Inflammatory macrophage (primary cell): ENCODE data around the gene ZSCAN31.
A peak's percentile ranks its signal among the peaks of the same experiment; 100 is the strongest.
"Not testable (repeated sequence)": the region's sequence is repeated elsewhere in the genome, so short reads cannot be mapped to it uniquely, and the experiment has no call there.

Experiments
- DNase-seq, 2 donors: peaks; one replicate each; pipeline ENCODE4 v3.0.0-alpha.2; 2020 to 2022

ZSCAN31 gene

DNA sequence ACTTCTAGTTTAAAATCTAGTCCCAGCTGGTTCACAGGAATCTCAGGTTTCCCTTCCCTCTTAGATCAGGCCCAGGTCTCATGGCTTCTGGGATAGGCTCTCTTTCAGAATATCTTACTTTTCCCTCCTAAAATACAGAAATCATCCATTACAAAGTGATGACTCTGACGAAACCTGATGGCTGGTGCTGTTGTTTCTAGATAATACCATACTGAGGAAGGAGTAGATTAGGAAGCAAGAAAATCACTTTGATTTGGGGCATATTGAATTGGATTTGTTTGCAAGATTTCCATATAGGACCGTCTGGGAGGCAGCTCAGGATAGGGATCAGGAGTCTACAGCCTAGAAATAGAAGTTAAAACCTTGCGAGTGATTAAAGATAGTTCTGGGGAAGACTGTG, 17.4 kb upstream of the ZSCAN31 start:
- no peak for DNase-seq

GRCh38 chr6:28351493-28351925, 15.6 kb upstream of the ZSCAN31 start:
- no peak for DNase-seq

DNA sequence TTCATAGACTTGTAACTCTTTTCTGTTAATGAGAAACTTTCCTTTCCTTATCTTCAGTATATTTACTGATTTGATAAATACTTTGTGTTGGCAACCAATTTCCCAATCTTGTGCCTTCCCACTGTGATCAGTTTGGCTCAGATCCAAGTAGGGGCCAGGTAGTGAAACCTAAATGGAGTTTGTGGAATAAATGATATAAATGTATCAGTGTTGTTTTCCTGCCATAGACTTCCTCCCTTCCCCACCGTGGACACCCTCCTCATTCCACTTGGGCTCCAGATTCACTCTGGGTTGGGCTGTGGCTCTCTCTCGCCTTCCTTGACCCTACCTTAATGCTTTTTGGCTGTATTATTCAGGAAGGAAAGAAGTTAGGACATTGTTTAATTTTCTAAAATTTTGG, 15.1 kb upstream of the ZSCAN31 start:
- DNase-seq: no peak

DNA sequence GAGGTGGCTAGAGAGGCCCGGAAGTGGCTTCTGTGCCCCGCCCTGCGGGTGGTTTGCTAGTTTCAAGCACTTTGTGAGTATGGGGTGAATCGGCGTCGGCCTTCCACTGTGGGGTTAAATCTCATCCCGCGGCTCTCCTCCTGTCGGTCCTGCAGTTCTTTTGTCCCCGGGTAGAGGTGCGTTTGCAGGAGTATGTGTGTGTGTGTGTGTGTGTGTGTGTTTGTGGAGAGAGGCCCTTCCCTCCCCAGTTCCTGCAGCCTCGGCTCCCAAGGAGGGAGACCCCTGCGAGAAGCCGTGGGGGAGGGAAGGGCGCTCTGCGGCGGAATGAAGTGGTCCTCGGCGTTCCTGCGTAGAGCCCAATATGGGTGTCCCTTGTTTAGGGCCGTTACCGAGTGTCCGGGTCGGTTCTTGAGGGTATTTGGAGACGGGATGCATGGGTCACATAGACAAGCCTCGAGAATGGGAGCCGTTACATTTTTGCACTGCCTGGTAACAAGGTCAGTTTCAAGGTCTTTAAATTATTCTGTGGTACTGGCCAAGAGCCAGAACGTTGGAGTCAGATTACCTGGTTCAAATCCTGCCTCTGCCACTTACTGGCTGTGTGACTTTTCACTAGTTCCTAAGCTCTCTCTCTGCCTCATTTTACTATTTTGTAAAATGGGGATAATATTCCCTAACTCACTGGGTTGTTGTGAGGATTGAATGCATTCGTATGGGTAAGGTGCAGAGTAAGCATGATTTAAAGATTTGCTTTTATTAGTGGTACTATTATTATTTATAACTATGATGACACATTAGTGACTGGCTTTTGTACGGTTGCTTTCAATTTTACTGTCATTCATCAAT, 14.2 kb upstream of the ZSCAN31 start, which contains the start of gene ZKSCAN3:
ZKSCAN3 (plus strand) TSS at position 56 of the 846 bp plus-strand sequence. CDS start 9,640 bp downstream, outside the sequence.
- DNase-seq: peak; percentile 79 to 87

DNA sequence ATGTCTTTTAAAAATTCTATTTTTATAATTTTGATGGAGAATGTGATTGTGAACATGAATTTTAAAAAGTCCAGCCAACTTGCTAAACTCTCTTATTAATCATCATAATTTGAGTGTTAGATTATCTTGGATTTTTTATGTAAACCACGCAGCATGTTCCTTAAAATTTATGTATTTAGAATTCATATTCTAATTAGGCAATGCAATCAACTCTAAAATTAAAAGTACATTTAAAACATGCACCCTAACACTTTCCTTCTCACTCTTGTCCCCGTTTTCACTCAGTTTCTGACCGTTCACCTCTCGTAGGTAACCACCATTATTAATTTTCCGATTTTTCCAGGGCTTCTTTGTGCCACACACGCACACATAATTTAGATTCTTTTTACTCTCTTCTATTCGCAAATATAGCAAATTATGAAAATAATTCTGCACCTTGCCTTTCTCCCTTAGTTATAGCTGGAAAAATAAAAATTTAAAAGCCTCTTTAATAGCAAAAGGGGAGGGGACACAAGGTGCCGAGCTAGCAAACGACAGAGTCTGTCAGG, 13.5 kb upstream of the ZSCAN31 start:
- peak in 1 of 2 donors; percentile 4 for DNase-seq

DNA sequence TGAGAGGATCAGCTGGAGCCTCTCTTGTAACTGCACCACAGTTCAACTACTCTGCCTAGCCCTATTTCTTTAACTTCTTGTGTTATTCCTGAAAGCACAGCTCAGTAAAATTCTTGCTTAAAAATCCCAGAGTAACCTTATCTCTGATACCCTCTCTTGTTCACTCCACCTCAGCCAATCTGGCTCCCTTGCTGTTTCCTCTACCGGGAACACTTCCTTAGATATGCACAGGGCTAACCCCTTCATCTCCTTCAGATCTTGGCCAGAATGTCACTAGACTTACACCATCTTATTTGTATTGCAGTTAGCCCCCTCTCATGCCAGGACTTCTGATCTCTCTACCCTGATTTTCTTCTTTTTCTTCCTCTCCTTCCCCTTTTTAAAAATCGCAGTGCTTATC, 11.2 kb upstream of the ZSCAN31 start:
- no peak for DNase-seq

DNA sequence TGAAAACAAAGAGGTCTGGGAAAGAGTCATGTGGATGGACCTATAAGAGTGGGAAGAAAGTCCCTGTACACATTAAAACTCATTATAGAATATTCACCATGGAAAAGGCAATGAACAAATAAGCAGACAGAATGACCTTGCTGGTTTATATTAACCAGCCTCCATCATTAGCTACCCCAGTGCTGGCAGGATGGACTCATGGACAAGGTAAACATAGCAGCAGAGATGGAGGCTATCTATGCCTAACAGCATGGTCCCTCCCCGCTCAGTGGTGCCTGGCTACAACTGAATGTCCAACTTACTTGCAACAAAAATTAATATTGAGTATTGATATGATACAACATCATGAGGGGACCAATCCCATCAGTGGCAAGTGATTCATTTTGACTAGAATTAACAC, 9.3 kb upstream of the ZSCAN31 start:
- DNase-seq: no peak

DNA sequence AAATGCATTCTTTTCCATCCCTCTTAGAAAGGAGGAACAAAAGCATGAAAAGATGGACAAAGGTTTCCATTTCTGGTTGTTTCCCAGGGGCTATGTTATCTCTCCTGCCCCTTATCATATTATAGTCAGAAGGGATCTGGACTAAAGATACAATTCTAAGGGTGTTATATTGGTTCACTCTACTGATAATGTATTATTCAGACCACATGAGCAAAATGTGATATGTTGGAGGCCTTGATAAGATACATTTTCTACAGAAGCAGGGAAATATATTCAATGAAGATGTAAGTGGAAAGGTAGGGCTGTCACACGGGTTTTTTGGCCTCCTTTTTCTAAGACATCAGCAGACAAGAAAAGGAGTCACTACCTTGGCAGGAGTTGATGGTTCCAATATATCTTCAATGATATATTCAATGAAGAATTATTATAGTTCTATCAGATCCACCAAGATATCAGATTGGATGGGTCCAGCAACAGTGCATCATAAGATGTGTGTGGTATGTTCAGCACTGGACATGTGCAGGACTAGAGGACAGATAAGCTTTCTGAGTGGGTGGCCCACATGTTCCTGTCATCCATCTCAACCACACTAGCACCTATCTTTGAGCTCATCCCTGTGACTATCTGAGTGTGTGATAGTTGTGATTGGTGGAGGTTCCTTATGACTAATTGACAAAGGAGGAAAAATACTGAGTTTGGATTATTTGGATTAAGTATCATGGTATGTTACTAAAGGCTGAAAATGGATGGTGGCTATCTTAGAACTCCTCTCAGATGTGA, 8.1 kb upstream of the ZSCAN31 start:
- DNase-seq: no peak

DNA sequence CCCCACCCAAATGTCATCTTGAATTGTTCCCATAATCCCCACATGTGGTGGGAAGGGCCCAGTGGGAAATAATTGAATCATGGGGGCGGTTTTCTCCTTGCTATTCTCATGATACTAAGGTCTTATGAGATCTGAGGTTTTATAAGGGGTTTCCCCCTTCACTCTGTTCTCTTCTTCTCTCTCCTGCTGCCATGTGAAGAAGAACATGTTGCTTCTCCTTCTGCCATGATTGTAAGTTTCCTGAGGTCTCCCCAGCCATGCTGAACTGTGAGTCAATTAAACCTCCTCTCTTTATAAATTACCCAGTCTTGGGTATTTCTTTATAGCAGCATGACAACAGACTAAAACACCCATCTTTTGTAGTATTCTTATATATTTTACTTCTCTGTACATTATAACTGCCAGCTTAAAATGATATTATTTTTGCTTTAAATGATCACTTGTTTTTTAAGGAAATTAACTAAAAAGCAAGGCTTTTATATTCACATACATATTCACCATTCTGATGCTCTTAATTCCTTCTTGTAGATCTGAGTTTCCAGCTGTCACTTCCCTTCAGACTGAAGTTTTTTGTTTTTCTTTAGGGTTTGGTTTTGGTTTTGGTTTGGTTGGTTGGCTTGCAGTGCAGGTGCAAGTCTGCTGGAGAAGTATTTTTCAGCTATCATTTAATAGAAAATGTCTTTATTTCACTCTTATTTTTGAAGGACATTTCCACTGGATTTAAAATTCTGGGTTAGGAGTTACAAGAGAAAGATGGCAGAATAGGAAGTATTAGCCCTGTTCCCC, 4.6 kb upstream of the ZSCAN31 start:
- no peak for DNase-seq

DNA sequence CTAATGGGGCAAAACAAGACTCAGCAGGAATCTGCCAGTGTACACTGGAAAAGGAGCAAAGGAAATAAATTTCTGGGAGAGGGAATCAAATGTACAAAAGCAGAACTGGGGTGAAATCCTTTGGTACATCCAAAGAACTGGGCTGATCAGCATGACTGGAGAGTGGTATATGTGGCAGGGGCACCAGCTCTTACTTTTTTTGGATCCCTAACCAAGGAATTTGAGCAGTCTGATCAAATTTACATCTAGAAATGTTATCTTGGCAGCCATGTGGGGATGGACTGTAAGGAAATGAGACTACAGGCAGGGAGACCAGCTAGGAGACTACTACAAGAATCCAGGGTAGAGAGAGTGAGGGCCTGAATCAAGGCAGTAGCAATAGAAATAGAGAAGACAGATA, 1.2 kb upstream of the ZSCAN31 start:
- DNase-seq: no peak

- DNase-seq: peak; percentile 41 to 55
Measured at GRCh38 chr6:28336284-28337120, 554 bp upstream of the ZSCAN31 start.

DNA sequence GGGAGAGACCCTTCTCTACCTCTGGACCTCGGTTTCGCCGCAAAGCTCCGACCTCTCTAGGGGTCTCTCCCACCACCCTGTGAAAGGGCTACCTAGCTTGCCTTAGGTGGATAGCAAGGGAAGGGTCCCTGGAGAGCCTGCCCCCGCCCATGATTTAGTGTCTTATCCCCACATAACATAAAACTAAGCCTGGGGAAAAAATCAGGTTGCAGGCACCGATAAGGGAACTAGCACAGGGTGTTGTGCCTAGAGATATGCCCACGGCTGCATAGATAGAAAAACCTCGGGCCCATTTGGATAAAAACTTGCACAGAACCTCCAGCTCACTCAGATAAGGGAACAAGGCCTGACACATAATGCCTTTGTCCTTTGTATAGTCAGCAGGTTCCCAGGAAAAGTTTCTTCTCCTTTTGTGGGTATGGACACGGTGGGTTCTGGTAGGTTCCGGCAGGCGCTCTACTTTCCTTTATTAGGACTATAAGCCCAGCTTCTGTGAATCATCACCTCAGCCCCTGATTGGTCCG, 846 bp downstream of the ZSCAN31 start:
- no peak for DNase-seq

DNA sequence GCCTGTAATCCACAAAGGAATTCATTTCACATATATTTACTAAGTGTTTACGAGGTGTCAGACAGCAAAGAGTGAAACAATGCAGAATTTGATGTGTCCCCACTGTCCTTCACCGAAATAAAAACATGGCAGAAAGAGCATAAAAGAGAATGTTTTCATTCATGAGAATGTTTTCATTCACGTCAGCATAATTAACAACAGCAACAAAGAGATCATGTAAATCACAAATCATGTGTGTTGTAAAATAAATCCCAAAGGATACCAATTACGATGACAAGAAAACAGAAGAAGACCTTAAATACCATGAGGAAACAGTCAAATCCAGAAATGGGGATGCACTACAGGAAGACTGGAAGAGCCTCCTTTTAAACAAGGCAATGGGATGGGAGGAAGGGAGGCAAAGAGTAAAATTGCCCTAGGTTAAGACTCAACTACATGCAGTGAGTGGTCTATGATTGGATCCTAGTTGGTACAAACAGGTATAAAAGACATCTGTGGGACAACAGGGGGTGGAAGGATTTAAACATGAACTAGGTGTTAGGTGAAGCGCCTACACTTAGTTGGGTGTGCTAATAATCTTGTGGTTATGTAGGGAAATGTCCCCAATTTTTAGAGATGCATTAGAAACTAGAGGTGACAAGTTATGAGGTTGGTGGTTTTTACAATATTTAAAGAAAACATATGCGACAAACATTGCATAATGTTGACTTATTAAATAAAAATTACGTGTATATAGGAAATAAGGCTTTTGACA, 1.5 kb downstream of the ZSCAN31 start:
- DNase-seq: no peak

GRCh38 chr6:28333599-28334018, 2.3 kb downstream of the ZSCAN31 start:
- DNase-seq: no peak

GRCh38 chr6:28333047-28333446, 2.9 kb downstream of the ZSCAN31 start:
- DNase-seq: no peak

DNA sequence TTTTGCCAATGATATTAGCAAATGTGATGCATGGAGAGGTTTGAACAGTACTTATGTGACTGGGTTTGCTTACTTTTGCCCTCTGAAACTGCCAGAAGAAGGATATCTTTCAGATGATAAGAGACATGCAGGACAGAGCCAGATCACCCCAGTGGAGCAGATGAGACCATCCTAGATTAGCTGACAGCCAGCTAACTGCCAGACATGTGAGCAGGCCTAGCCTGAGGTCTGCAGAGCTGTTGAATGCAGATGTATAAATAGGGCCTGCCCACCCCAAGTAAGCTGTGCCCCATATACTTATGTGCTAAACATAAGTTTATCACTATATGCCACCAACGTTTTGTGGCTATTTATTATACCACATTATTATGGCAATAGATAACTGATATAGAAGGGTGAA, 5.9 kb downstream of the ZSCAN31 start:
- no peak for DNase-seq

DNA sequence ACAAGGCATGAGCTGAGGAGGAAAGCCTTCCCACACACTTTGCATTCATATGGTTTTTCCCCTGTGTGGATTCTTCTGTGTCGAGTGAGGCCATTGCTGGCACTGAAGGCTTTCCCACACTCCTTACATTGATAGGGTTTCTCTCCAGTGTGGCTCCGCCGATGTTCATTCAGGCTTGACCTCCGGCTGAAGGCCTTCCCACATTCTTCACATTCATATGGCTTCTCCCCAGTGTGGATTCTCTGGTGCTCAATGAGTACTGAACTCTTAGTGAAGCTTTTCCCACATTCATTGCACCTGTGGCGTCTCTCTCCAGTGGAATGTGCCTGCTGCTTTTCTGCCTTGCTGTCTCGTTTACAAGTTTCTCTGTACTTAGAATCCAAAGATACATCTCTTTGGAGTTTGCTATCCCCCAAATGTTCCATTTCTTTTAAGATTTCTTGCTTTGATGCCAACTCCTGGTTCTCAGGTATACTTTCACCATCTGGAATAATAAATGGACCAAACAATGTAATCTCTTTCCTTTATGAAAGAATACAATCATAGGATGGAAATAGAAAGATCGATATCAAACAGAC, 9.5 kb downstream of the ZSCAN31 start:
- DNase-seq: no peak

- DNase-seq: no peak
Measured at GRCh38 chr6:28323813-28324424, 12.0 kb downstream of the ZSCAN31 start.

- DNase-seq: no peak
Measured at GRCh38 chr6:28322661-28323060, 13.3 kb downstream of the ZSCAN31 start.

DNA sequence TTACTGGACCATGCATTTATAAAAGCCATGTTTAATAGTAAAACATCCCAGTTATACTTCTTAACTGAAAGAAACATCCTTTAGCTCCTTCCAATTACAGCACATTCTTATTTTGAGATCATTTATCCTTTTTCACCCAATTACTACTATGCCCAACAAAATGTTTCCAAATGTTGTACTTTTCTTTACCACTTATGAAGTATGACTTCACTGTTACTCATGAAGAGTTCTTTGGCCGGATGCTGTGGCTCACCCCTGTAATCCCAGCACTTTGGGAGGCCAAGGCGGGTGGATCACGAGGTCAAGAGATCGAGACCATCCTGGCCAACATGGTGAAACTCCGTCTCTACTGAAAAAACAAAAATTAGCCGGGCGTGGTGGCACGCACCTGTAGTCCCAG, 18.1 kb downstream of the ZSCAN31 start:
- DNase-seq: not testable (repeated sequence)
